ENCODE data around the gene RBM34.

DNA sequence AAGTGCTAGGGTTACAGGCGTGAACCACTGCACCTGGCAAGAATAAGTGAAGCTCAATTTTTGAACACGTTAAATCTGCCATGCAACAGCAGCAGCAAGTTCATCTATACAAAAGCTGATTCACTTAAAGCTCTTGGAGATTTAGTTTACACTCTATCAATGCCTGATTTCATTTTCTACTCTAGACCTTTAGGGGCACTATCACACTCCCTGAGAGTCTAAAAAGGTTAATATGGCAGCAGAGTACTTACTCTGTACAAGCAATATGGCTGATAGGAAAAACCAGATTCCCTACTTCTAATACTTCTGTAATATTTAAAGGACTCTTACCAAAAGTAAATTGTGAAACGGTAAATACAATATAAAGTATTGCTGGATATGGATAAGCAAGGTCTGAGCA lies 4.8 kb downstream of the RBM34 start:
- no peak for TF ChIP-seq ZNF384 (IDR thresholded peaks at IDR 0.05)
- no peak for TF ChIP-seq BHLHE40 (IDR thresholded peaks at IDR 0.05; ENCODE audit: borderline replicate concordance)
- TF ChIP-seq ARNT (IDR thresholded peaks at IDR 0.05) = no peak
- TF ChIP-seq SP1 (IDR thresholded peaks at IDR 0.05) = no peak
- TF ChIP-seq CTBP1 (IDR thresholded peaks at IDR 0.05; ENCODE audit: borderline replicate concordance) = no peak
- TF ChIP-seq FOXM1 (IDR thresholded peaks at IDR 0.05; ENCODE audit: borderline replicate concordance) = no peak
- no peak for TF ChIP-seq LEF1 (IDR thresholded peaks at IDR 0.05; ENCODE audit: borderline replicate concordance)
